ENCODE results near the gene RARB. TPM values are rescaled to one million over a fixed set of nuclear protein-coding genes. Genes with fewer than 3 reads are reported as not detected.
A peak's percentile ranks its signal among the peaks of the same experiment; 100 is the strongest.

Gene RARB
- total RNA-seq, 4 donors from 2014 or later: 13.1 to 45.8 (median 25.3) TPM

- peaks cover 12 to 67% (median 17%) of the 10 kb centered on the region in 3 donors for H3K4me1 ChIP-seq
- no peak overlapping the region for H3K4me3 ChIP-seq
- no peaks in the 10 kb centered on the region for H3K27me3 ChIP-seq
- whole genome bisulfite sequencing, 2 donors (ENCODE audit: low coverage in 1 of 2): 27 to 43% methylated on average over 3 of the region's 3 CpGs
- H3K9me3 ChIP-seq: no peaks in the 10 kb centered on the region
- TF ChIP-seq POLR2A (IDR thresholded peaks at IDR 0.05): no peak
- TF ChIP-seq, protein P1, sequence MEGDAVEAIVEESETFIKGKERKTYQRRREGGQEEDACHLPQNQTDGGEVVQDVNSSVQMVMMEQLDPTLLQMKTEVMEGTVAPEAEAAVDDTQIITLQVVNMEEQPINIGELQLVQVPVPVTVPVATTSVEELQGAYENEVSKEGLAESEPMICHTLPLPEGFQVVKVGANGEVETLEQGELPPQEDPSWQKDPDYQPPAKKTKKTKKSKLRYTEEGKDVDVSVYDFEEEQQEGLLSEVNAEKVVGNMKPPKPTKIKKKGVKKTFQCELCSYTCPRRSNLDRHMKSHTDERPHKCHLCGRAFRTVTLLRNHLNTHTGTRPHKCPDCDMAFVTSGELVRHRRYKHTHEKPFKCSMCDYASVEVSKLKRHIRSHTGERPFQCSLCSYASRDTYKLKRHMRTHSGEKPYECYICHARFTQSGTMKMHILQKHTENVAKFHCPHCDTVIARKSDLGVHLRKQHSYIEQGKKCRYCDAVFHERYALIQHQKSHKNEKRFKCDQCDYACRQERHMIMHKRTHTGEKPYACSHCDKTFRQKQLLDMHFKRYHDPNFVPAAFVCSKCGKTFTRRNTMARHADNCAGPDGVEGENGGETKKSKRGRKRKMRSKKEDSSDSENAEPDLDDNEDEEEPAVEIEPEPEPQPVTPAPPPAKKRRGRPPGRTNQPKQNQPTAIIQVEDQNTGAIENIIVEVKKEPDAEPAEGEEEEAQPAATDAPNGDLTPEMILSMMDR (IDR thresholded peaks at IDR 0.05): peak in 2 of 4 experiments; percentile 6 to 34
- TF ChIP-seq EP300 (IDR thresholded peaks at IDR 0.05): no peak
- peak; percentile 31 for TF ChIP-seq POLR2AphosphoS5 (IDR thresholded peaks at IDR 0.05)
- ATAC-seq: peak; percentile 55
- peaks cover 4 to 21% of the 10 kb centered on the region in 2 donors for H3K36me3 ChIP-seq
- peak overlapping the region; percentile 68 to 81 (median 73) for H3K27ac ChIP-seq
Observed at GRCh38 chr3:25592510-25592968, 164.5 kb downstream of the RARB start.

DNA sequence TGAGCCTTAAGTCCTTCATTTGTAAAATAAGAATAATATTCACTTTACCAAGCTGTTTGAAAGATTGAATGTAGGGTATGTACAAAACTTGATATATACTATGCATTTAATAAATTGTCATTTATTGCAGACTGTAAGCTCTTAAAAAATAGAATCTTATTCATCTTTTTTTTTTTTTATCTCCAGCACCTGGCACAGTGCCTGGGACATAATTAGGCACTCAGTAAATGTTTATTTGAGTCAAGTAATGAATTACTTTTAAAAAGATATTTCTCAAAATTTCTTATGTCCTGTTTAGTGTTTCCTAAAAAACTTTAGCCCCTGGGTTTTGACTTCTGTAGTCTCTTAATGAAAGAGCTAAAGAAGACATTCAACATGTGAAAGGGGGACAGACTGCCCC, 164.9 kb downstream of the RARB start:
- Histone ChIP-seq H3K36me3 (peaks cover 4 to 26% of the 10 kb centered on the region in 2 donors), H3K27me3 (no peaks in the 10 kb centered on the region), H3K9me3 (no peaks in the 10 kb centered on the region), H3K27ac (peak overlapping the region; percentile 68 to 81 (median 73)), H3K4me1 (peaks cover 12 to 71% (median 17%) of the 10 kb centered on the region in 3 donors), H3K4me3 (no peak overlapping the region)
- ATAC-seq: no peak
- TF ChIP-seq POLR2AphosphoS5 (IDR thresholded peaks at IDR 0.05): no peak
- TF ChIP-seq, protein P1 (IDR thresholded peaks at IDR 0.05): no peak
- TF ChIP-seq EP300 (IDR thresholded peaks at IDR 0.05): no peak
- TF ChIP-seq POLR2A (IDR thresholded peaks at IDR 0.05): no peak

- Histone ChIP-seq H3K27me3 (no peaks in the 10 kb centered on the region), H3K27ac (peak overlapping the region; percentile 55 to 81 (median 72)), H3K9me3 (no peaks in the 10 kb centered on the region), H3K4me3 (no peak overlapping the region), H3K36me3 (peaks cover 4 to 36% of the 10 kb centered on the region in 2 donors), H3K4me1 (peaks cover 12 to 81% (median 17%) of the 10 kb centered on the region in 3 donors)
- ATAC-seq: peak; percentile 56
- TF ChIP-seq POLR2AphosphoS5 (IDR thresholded peaks at IDR 0.05) (peak; percentile 6), EP300 (IDR thresholded peaks at IDR 0.05) (no peak), POLR2A (IDR thresholded peaks at IDR 0.05) (no peak)
- TF ChIP-seq, protein P1 (IDR thresholded peaks at IDR 0.05): peak; percentile 88 to 93 (median 91)
- 0 to 11% methylated on average over 1 of the region's 1 CpG for WGBS, 2 donors (ENCODE audit: low coverage in 1 of 2)
Observed at GRCh38 chr3:25594007-25594502, 166.0 kb downstream of the RARB start.

- Histone ChIP-seq H3K4me3 (no peak overlapping the region), H3K4me1 (peaks cover 12 to 65% (median 12%) of the 10 kb centered on the region in 3 donors), H3K27me3 (no peaks in the 10 kb centered on the region), H3K36me3 (peaks cover 4 to 59% of the 10 kb centered on the region in 2 donors), H3K9me3 (no peaks in the 10 kb centered on the region), H3K27ac (peak overlapping the region in 2 of 4 donors; percentile 47 to 75)
- TF ChIP-seq EP300 (IDR thresholded peaks at IDR 0.05): no peak
- no peak for TF ChIP-seq POLR2AphosphoS5 (IDR thresholded peaks at IDR 0.05)
- no peak for TF ChIP-seq POLR2A (IDR thresholded peaks at IDR 0.05)
- TF ChIP-seq, protein P1 (IDR thresholded peaks at IDR 0.05): no peak
- ATAC-seq: no peak
- 33 to 36% methylated on average over 1 of the region's 1 CpG for WGBS, 2 donors (ENCODE audit: low coverage in 1 of 2)
Observed at GRCh38 chr3:25597535-25598101, 169.6 kb downstream of the RARB start.

DNA sequence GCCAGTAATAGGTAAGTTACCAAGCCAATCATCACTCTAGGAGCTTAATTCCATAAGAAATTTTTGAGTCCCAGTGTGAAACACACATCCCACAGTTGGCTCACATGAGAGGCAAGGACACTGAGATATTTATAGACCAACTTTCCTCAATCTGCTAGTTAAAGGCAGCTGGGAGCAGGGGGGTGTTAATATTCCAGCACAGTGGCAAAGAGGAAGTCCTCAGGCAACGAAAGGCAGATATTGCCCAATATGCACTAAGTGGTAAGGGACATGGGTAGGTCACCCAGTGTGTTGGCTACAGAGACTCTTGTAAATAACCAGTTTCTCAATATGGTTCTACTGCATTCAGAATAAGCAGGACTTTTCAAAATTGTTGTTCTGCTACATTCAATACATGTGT, 175.6 kb downstream of the RARB start:
- TF ChIP-seq EP300 (IDR thresholded peaks at IDR 0.05): no peak
- TF ChIP-seq, protein P1 (IDR thresholded peaks at IDR 0.05): no peak
- no peak for TF ChIP-seq POLR2A (IDR thresholded peaks at IDR 0.05)
- peak; percentile 10 for TF ChIP-seq POLR2AphosphoS5 (IDR thresholded peaks at IDR 0.05)
- 33 to 88% methylated on average over 1 of the region's 1 CpG for WGBS, 2 donors (ENCODE audit: low coverage in 1 of 2)
- Histone ChIP-seq H3K36me3 (peaks cover 4 to 64% of the 10 kb centered on the region in 2 donors), H3K4me3 (no peak overlapping the region), H3K27ac (peak overlapping the region in 2 of 4 donors; percentile 28), H3K9me3 (no peaks in the 10 kb centered on the region), H3K4me1 (peaks cover 0 to 19% (median 0%) of the 10 kb centered on the region in 3 donors), H3K27me3 (no peaks in the 10 kb centered on the region)
- ATAC-seq: peak; percentile 82
